GM12865 (cell line): ENCODE measurements around the gene JAZF1.

ENCODE experiments used
- DNase-seq: peaks from one replicate; pipeline ENCODE4 v3.0.0; 2010; ENCODE audit warnings: low read depth
- H3K4me3 ChIP-seq: 2 replicates; pipeline ENCODE4 v1.5.1; 2011; ENCODE audit warnings: mild to moderate bottlenecking, low read depth, low read length, control low read depth
- CTCF ChIP-seq: IDR thresholded peaks from 2 replicates; pipeline ENCODE4 v1.5.1; 2011; ENCODE audit warnings: low read length, control low read depth, low read depth, inconsistent platforms; ENCODE audit not compliant: insufficient read depth; ENCODE audit errors: missing control alignments

Gene JAZF1

GRCh38 chr7:28222636-28223035 lies 42.0 kb upstream of the JAZF1 start:
- no peak overlapping the region for H3K4me3 ChIP-seq
- no peak for TF ChIP-seq CTCF
- DNase-seq = no peak

GRCh38 chr7:28219793-28220192 lies 39.2 kb upstream of the JAZF1 start:
- no peak overlapping the region for H3K4me3 ChIP-seq
- no peak for DNase-seq
- no peak for TF ChIP-seq CTCF

GRCh38 chr7:28217143-28217542 lies 36.5 kb upstream of the JAZF1 start:
- DNase-seq = no peak
- TF ChIP-seq CTCF = no peak
- no peak overlapping the region for H3K4me3 ChIP-seq

- no peak for DNase-seq
- H3K4me3 ChIP-seq = no peak overlapping the region
- no peak for TF ChIP-seq CTCF
Observed at GRCh38 chr7:28211006-28211405, 30.4 kb upstream of the JAZF1 start.

GRCh38 chr7:28208506-28208905 lies 27.9 kb upstream of the JAZF1 start:
- DNase-seq = no peak
- no peak for TF ChIP-seq CTCF
- no peak overlapping the region for H3K4me3 ChIP-seq

- no peak for TF ChIP-seq CTCF
- DNase-seq = peak; percentile 49
- no peak overlapping the region for H3K4me3 ChIP-seq
Observed at GRCh38 chr7:28207486-28208158, 27.0 kb upstream of the JAZF1 start.

- H3K4me3 ChIP-seq = no peak overlapping the region
- DNase-seq = no peak
- TF ChIP-seq CTCF = no peak
Observed at GRCh38 chr7:28205506-28205905, 24.9 kb upstream of the JAZF1 start.
